Stimulated activated CD8-positive, alpha-beta memory T cell treated with anti-CD3 and anti-CD28 coated beads, Interleukin-12 subunit alpha, Interleukin-12 subunit beta, amount 100 ng/mL, for 1 hour (primary cell): ENCODE data around the gene BAZ2B.

Experiments
- DNase-seq: peaks from one replicate; pipeline ENCODE4 v3.0.0-alpha.2; 2020; ENCODE audit warnings: low read depth

The BAZ2B gene

DNA sequence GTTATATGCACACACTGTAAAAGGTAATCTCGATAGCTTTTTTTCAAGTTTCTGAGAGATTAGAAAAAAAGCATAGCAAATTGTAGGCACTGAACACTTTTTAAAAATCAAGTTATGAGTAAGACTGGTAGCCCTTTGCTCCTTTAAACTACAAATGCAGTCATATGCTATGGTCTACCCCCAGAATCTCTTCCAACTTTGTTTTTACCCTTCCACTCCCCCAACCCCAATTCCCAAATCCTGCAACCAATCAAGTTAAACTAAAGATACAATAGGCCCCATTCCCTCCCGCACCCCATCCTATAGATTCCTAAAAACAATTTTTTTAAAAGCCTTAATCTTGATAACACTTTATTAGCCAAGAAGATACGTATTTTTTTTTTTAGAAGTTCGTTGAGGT lies 752 bp upstream of the BAZ2B start:
- no peak for DNase-seq

DNA sequence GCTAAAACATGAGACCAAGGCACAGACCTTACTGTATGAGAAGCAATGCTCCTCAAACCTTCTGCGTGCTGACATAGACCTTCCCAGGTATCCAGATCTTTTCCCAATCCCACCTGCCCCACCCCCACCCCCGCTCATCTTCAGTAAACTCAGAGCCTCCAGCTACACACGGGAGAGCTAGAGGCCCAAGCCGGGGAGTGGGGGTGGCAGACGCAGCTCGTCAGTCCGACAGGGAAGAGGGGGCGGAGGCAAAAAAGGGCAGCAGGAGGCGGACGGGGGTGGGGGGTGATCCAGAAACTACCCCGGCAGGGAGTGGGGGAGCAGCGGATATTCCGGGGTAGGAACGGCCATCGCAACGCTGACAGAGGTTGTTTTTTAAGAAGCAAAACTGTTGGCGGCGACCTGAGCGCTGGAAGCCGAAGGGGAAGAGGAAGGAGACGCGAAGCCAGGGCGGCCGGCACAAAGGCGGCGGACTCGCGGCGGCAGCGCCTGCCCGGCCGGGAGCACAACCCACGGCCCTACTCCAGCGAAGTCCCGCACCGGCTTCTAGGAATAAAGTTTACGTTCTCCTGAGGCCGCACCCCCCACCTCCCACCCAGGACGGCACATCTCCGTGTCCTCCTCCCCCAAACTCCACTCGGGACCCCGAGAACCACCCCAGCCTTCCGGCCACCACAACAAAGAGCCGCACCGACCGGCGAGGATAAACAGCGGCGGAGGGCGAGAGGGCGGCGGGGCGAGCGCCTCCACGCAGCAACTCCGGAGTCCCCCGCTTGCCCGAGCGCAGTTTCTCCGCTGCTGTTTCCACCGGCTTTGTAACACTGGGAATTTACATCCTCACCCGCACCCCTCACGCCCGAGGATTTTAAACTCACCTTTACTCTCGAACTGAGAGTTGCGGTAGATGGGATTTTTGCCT lies 722 bp downstream of the BAZ2B start:
- DNase-seq: no peak

DNA sequence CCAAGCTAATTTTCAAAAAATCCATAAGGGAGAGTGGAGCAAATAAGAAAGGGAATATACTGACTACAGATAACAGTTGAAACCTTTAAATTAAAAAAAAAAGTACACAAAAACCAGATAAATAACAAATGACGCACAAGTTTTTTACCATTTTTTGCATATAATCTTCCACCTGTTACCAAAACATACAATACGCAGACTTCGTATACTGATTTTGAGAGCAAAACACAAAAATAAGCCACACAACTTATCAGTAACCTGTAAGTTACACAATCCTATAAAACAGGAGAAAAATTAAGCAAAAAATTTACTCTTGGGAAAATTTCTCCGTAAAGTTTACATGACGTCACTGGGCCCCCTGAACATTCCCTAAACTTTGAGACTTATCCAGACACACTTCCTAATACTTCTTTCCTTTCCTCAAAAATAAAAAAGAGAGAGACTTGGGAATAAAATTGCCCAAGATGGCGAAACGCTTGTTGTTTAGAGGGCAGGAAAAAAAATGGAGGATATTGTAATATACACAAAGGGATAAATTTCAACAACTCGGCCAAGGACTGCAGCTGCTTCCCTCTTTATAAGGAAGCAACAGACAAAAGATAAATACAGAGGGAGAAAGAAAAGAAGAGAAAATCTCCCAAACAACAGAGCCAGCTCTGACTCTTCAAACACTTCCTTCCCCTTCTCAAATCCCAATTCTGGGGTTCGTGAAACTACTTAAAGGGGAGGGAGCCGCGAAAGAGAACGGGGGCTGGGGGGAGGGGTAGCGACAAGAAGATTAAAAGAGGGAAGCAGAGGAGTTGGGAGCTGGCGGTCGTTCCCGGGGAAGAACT lies 1.6 kb downstream of the BAZ2B start:
- no peak for DNase-seq

DNA sequence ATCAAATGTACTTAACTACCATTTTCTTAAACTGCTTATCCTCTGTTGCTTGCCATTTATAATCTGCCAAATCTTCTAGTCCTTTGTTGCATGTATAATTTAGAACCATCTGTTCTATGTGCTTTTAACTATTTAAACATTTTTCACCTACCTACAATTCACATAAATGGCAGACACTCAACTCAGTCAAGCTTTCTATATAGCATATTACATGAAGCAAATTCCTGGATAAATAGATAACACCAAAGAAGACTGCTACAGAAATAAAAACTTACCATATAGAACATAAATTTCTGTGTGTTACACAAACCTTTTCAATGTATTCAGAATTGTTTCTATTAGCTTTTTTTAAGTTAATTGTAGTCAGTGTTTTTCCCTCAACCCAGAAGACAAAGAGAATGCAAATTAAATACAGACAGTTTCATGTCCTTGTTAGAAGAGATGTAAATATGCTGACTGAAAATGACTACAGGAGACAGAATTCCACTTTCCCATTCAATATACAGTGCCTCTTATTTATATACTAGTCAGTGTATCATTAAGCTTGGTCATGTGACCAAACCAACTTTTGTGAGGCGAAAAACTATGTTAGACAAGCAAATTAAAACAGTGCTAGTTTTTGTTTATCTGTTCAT lies 2.6 kb downstream of the BAZ2B start:
- DNase-seq: no peak

DNA sequence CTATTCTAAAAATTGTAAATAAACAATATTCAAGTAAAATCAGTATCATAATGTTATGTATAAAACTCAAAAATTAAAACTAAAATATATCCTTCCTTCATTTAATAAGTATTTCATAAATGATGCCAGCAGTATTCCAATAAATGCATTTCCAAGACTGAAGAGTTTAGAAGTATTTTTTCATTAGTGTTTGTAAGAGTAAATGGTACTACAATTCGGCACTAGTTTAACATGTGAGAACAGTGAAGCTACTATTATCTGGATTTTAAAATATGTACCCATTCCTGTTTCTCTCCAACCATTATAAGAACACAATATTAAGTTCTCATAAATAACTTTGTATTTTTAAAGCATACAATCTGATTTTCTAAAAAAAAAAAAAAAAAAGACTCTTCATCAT lies 3.3 kb downstream of the BAZ2B start:
- no peak for DNase-seq

DNA sequence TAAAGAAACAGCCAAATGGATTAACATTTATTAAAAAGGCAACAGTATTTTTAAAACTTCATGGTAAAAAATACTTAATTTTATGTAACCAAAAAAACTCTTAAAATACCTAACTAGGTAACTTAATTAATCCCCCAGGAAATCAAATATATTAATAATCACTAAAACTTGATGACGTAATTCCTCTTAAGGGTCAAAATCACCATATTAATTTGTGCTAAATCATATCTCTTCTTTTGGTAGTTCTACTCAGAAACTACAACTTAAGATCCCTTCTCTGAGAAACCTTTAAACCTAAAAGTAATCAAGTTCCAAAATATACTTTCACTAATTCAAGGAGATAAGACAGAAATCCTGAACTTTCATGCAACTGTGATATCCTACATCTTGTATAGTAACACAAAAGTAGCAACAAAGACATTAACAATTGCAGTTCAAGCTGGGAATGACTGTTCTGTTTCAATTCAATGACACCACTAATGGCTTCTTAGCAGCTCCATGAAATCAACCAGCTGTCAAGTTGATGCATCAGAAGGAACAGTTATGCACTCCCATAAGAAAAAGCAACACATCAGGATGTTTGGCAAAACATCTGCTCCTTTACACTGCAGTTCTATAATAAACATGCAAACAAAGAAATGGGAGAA lies 4.0 kb downstream of the BAZ2B start:
- no peak for DNase-seq

DNA sequence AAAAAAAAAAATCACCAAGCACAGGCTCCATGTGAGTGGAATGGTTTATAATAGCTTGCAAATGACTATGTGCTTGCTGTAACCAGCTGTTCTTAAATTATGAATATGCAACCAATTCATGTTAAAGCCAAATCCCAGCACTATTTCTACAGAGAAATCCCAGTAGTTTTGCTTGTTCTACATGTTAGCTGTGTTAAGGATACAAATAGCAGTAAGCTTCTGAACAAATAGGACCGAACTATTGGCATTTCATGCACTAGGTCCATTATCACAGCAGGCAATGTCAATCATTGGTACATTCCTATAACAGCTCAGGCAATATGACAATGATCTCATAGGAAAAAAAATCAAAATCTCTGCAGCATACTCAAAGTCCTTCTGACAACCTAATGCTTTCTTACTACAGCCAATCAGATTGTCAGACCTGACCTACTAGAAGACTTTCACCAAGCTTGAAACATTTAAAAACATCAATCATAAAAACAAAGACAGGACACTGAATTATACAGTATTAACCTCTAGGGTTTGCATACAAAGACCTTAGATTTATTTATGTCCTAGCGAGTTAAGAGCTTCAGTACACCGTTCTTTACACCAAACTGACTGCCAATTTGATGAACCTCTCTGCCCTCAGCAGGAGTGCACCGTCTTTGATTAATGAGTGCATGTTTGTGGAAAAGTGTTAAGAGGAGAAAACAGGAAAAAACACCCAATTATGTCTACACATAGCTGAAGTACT lies 6.4 kb downstream of the BAZ2B start:
- no peak for DNase-seq

DNA sequence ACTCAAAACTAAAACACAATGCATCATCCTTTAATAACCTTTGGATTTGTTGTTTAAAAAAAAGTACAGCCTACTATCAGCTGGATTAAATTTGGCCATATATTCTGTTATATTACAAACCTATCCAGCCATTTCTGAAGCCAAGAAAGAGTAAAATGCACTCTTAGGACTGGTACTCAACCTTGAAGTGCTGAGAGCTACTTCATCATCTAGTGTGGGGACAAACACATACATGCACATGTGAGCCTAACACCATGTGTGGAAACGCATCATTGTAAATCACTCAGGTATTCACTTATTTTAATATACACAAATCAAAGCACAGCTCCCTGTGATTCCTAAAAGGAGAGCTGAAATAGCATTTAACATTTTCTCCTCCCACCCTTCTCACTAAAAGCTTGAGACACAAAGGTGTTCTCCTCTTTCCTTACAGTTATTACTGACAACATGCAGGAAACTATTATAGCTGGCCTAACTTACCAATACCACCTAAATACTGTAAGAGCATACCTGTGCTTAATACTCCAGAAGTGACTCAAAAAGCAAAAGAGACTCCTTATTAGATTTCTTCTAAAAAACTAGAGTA lies 7.5 kb downstream of the BAZ2B start:
- no peak for DNase-seq

DNA sequence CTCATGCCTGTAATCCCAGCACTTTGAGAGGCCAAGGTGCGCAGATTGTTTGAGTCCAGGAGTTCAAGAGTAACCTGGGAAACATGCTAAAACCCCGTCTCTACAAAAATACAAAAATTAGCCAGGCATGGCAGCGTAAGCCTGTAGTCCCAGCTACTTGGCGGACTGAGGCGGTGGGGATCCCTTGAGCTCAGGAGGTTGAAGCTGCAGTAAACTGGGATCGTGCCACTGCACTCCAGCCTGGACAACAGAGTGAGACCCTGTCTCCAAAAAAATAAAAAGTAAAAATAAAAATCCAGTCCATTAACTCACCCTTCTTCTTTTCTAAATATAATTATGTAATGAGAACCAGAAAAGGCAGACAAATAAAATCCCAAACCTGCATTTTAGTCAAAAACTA lies 8.2 kb downstream of the BAZ2B start:
- no peak for DNase-seq

DNA sequence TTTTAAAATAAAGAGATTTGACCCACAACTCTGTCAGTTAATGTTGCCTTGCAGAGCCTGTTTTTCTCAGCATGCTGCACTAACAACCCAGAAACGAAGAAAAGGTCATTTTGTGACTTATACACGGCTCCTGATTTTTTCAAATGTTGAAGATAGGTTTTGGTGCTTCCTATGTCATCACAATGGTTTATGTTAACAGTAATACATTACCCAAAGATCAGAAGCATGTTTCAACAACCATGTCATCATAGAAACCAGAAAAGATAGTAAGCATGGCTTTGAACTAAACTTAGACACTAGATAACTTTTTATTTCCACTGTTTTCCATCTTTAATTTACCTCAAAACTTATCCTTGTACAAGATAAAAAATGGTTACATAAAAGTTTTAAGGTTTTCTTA lies 10.1 kb downstream of the BAZ2B start:
- DNase-seq: no peak

DNA sequence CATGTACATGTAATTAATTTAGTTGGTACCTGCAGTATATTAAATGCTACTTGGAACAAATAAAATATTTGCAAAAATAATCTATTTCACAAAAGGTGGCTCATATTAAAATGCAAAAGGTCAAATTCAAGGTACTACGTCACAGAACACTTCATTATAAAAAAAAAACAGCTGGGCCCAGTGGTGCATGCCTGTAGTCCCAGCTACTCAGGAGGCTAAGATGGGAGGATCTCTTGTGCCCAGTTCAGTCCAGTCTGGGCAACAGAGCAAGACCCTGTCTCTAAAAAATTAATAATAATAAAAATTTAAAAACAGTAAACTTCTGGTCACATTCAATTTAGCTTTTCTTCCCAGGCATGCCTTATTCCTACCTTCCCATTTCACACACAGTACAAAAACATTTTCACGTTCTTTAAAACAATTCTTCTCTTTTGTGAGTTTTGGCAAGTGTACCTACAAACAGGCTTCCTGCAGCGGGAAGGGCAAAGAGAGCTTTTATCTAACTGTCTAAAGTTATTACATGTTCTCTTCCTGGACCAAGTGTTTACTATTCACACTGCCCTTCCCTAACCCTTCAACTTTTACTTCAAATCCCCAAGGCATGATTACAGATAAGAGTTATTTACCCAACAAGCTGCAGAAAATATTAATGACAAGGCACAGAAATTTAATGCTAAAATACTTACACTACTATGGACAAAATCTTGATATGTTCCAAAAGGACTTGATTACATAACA lies 10.7 kb downstream of the BAZ2B start:
- no peak for DNase-seq

DNA sequence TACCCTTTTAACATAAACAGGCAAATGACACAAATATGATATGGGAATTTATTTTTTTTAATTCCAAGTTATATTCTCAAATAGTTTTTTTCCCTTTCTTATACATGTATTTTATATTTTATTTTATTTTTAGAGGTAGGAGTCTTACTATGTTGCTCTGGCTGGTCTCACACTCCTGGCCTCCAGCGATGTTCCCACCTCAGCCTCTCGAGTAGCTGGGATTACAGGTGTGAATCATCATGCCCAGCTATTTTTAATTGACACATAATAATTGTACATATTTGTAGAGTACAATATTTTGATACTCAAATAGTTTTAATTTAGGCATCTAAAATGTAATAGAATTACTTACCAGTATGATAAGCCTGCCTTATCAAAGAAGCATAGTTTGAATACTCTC lies 12.2 kb downstream of the BAZ2B start:
- DNase-seq: no peak

DNA sequence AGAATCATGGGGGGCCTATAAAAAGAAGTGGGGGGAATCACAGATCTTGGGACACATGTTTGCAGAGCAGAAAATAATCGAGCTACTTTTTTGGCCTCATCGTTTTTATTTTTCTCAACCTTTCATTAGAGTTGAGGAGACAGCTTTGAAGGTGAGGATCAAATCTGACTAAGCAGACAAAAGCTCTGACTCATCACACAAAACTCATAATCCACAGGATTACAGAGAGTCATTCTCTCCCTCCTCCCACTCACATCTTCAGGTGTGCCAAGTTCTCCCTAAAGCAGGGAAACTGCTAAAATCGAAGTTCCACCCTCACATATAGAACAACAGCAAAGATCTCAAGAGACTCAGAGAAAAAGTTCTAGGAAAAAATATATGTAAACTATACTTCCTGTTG lies 15.6 kb downstream of the BAZ2B start:
- DNase-seq: no peak

DNA sequence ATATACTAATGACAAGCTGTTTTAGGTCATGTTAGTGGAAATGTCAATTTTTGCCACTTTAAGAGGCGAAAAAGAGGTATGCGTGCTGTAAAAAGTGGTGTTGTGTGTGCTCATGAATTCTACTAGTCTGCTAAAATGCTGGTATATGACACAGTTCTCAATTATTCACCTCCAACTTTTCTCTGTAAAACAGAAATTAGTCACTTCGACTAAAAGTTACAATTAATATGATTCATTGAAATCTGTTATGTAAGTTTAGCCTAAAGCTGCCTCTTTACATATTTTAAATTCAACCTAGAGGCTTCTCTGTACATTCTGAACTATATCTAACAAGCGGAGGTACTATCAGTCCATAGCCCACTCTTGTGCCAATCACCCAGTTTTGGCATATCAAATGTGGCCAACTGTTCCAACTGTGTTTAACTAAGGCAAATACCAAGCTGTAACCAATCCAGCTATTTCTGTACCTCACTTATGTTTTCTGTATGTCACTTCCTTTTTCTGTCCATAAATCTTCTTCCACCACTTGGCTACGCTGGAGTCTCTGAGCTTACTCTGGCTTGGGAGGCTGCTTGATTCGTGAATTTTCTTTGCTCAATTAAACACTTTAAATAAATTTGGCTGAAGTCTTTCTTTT lies 20.8 kb downstream of the BAZ2B start:
- no peak for DNase-seq

DNA sequence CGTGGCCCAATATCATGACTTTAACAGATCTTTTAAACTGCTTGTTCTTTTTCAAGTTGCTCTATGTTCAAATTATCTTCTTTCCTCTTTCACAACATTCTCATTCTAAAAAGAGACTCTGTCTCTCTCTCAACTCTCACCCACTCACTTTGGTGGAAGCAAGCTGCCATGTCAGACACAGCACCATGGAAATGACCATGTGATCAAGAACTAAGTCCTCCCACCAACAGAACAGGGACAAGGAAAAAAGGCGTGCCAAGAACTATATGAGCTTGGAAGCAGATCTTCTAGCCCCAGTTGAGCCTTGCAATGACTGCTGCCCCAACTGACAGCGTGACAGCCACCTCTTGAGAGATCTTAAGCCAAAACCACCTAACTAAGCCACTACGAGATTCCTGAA lies 23.9 kb downstream of the BAZ2B start:
- DNase-seq: no peak

DNA sequence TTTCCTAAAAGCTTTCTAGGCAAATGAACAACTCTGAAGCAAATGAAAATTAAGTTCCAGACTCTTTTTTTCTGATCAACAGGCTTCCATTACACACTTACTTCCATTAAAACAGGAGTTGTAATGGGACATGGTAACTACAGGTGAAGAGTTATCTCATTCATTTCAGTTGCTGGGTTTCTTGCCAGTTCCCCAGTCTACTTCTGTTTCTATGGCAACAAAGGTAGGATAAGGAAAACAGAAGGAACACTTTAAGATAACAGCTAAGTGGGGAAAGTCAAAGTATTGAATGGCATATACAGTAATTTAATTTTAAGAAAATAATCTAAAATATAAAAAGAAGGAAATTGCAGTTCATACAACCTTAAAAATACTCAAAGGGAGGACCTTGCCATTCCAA lies 25.1 kb downstream of the BAZ2B start:
- no peak for DNase-seq

DNA sequence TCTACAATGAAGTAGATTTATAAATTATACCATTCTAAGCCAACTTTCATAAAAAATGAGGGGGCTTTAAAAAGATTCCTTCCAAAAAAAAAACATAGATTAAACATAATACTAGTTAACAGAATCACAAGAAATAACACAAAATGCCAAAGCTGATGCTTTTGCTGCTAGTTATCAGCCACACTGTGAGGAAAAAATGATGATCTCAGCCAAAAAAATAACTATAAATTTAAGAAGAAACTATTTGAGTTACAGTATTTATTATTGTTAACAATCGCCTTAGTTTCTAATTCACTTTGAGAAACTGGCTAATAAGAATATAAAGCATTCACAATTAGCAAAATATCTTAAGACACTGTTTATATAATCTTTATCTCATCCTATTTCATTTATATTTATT lies 27.1 kb downstream of the BAZ2B start:
- DNase-seq: no peak

DNA sequence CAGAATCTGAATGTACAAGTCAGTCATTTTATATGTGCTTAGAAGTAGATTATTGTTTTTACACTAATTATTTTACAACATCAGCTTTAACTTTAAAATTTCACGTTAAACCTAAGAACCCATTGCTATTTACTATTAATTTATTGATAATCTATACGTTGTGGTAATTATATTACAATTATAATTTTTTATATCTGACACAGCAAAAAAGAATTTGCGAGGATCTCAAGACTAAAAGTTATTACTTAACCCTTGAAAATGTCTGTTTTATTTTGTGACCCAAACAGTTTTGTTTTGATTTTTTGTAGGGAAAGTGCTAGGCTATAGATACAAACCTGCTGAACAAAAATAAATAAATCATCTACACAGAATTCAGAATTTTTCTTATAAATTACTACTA lies 30.3 kb downstream of the BAZ2B start:
- DNase-seq: no peak

DNA sequence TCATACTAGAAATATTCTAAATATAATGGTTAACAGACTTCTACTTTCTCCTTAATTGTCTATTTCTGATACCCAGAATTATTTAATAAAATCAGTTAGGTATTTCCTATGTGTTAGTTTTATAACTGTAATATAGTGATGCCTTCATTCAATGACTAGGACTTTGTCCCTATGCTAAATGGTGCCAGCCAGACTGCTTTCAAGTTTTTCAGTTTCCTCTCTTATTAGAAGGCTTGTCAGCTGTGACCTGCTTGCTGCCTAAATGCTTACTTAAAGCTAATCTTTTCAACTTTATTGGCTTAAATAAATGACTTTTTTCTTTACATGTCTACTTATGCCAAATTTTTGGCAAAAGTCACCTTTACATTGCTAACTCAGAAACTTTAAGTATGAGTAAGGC lies 30.7 kb downstream of the BAZ2B start:
- no peak for DNase-seq

DNA sequence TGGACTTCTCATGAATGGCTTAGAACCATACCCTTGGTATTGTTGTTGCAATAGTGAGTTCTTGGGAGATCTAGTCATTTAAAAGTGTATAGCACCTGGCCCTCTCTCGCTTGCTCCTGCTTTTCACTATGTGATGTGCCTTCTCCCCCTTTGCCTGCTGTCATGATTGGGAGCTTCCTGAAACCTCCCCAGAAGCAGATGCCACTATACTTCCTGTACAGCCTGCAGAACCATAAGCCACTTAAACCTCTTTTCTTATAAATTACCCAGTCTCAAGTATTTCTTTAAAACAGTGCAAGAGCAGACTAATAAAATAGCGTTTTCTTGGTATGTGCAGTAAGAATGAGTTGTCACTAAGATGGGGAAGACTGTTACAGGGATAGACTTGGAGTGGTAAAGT lies 31.6 kb downstream of the BAZ2B start:
- DNase-seq: no peak
